ENCODE data around the gene KIRREL3.
"Not testable (repeated sequence)": the region's sequence is repeated elsewhere in the genome, so short reads cannot be mapped to it uniquely, and the experiment has no call there.

KIRREL3 gene

DNA sequence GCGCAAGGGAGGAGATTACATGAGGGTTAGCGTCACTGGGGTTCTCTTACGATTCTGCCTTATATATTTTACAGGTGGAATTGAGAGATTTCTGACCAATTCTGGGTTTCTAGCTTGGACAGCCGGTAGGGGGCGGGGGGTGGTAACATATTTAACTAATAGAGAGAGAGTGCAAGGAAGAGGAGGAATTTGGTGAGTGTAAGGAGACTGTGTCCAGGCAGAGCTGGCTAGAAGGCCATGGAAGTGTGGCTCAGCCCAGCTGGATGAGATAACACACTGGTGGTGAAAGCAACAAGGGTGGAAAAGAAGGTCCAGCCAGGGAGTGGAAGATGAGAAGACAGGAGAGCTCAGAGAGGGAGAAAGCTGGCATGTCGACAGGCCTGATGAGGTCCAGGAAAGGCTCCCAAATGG, 588.6 kb downstream of the KIRREL3 start:
- DNase-seq: no peak

DNA sequence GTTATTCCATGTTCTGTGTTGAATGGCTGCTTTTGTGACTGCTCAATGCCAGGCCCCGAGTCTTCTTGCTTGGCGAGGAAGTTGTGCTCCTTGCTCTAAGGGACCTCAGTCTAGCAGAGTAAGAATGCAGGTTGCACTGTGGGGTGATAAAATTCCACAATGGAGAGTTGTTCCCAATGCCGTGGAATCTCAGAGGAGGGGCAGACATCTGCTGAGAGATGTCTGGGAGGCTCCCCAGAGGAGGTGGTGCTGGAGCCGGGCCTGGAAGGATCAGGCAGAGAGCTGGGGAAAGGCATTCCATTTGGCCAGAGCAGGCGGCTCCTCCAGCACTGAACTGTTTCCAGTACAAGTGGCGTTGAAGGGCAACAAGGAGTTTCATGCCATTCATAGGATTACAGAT, 589.9 kb downstream of the KIRREL3 start:
- DNase-seq: no peak

GRCh38 chr11:126409620-126409985, 591.0 kb downstream of the KIRREL3 start:
- no peak for DNase-seq

DNA sequence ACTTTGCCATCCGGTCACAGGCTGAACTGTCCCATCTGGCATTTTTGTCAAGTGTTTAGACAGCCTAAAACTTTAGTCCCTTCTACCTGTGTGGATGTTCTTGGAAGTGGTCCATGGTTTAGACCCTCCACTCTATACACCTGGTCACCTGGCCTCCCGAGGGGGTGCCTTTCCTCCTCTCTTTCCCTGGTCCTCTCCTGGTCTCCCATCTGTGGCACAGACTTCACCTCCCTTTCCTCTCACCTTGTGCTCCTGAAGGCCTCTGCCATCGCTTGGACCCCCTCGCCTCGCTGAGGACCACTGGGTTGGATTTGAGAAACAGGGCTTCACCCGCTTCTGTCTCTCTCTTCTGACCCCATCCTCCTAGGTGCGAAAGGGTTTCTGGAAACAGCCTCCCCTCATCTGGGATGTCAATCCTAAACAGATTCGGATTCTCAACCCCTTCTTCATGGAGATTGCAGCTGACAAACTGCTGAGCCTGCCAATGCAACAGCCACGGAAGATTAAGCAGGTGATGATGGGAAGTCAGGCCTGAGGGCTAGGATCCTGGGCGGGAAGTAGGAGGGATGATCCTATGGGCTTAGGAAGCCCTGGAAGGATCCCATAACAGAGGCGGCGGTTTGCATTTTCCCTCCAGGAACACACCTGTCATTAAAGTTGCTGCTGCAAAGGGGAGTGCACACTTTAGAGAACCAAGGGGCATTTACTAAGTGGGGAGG, 591.5 kb downstream of the KIRREL3 start:
- no peak for DNase-seq

- no peak for DNase-seq
These were observed 592.1 kb downstream of the KIRREL3 start for GRCh38 chr11:126408496-126408895.

GRCh38 chr11:126407682-126408288, 592.8 kb downstream of the KIRREL3 start:
- no peak for DNase-seq

DNA sequence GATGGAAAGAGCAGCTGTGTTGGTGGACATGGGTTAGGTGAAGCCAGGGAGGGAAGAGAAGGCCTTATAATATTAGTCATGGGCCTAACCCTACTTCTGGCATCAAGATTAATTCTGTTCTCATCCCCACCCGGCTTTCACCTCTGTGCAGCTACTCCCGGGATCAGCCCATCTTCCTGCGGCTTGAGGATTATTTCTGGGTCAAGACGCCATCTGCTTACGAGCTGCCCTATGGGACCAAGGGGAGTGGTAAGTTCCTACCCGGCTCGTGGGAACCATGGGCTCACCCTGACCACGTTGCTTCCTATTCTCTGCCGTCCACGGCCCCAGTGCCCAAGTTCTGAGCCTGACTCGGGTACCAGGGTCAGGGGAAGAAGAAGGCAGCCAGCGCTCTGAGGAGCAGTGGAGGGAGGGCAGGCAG, 593.5 kb downstream of the KIRREL3 start:
- no peak for DNase-seq

GRCh38 chr11:126406368-126406767, 594.2 kb downstream of the KIRREL3 start:
- no peak for DNase-seq

- DNase-seq: no peak
These were observed 594.7 kb downstream of the KIRREL3 start for GRCh38 chr11:126405906-126406305.

- no peak for DNase-seq
These were observed 595.2 kb downstream of the KIRREL3 start for GRCh38 chr11:126405374-126405773.

DNA sequence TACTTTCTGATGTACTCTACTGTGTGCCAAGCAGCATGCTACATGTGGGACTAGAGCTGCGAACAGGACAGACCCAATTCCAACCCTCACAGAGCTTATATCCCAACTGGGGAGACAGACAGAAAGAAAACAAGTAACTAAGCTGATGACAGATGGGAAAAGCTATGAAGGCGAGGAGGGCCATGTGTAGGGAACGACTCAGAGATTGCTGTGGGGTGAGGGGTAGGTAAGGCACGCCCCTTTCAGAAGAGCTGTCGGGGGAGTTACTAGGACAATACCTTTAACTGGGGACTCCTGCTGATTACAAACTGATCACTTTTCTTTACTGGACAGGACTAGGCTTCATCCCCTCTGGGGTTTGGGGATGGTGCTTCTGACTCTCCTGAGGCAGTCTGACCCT, 596.2 kb downstream of the KIRREL3 start:
- DNase-seq: no peak

- DNase-seq: no peak
These were observed 596.9 kb downstream of the KIRREL3 start for GRCh38 chr11:126403658-126404057.

DNA sequence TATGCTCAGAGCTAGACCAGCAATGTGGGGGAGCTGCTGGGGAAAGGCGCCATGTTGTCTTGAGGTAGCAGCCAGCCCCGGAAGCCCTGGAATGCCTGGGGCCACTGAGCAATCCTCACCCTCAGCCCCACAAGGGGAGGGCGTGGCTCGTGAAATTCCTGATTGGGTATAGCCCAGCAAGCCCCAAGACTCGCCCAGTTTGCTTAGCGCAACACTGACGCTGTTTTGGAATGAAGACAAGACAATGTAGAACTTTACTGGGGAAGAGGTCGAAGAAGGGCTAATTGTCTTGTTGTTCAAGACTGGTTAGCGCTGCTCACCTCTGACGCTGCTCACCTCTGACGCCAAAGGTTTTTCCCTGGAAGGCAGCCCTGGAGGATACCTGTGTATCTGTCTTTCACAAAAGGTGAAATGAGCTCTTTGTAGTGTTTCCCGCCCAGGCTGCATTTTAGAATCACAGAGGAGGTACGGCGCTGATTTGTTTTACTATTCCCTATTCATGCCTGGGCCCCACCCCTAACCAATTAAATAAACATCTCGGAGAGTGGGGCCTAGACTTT, 597.5 kb downstream of the KIRREL3 start:
- DNase-seq: no peak

DNA sequence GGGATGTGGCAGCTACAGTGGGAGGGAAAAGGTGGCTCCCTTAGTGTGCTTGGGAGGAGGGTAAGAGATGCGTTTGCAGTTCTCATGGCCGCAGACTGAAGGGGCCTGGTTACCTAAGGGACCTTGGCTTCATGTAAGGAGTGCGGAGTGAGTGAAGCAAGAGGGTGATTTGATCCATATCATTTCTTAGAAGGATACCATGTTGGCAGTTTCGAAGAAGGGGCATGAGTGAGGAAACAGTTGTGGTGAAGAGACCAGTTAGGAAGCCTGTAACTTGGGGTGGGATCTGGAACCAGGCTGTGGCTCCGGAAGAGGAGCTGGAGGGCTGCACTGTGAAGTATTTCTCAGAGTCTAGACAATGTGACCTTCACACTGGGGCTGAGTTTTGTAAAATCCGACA, 600.1 kb downstream of the KIRREL3 start:
- DNase-seq: no peak

- DNase-seq: no peak
These were observed 600.6 kb downstream of the KIRREL3 start for GRCh38 chr11:126400019-126400418.

- no peak for DNase-seq
These were observed 601.8 kb downstream of the KIRREL3 start for GRCh38 chr11:126398721-126399120.

- DNase-seq: no peak
These were observed 602.3 kb downstream of the KIRREL3 start for GRCh38 chr11:126398296-126398695.

DNA sequence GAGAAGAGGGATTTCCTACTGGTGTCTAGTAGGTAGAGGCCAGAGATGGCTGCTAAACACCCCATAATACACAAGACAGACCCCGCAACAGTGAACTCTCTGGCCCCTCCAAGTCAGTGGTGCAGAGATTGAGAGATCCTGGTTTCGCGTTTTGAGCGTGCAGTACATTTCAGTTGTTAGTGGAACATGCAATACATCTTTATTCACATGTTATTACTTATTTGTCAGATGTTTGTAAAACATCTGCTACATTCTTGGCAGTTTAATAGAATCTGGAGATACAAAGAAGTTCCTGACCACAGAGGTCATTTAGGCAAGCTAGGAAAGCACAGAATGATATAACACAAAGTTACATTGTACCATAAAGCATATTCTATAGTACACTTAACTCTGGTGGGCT, 603.6 kb downstream of the KIRREL3 start:
- DNase-seq: no peak

DNA sequence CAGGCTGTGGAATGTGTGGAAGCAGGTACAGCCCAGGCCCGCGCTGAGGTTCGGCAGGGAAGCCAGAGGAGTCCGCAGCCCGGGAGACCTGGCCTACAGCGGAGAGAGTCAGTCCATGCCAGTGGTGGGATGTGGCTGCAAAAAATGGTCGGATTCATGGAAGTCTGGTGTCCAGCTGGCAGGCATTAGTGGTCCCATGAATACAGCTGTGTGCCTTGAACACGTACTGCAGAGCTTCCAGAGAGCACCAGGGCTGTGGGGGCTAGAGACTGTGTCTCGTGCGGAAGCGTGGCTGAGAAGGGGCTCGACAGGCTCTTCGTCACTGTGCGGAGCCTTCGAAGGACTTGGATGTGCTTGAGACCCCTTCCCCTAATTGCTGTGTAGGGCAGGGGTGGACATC, 604.3 kb downstream of the KIRREL3 start:
- not testable (repeated sequence) for DNase-seq

DNA sequence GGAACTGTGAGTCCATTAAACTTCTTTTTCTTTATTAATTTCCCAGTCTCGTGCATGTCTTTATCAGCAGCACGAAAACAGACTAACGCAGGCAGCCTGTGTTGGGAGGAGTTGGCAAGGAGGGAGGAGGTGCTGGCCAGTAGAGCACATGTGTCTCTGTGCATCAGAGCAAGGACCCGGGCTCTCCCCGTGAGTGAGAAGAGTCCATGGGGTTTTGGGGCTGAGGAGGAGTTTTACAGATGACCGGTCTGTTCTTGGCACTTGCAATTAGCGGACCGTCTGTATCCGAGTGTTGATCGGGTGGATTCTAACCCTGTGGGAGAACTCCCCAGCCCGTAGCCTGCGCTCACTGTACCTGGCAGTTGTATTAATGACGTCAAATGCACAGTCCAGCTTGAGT, 604.8 kb downstream of the KIRREL3 start:
- not testable (repeated sequence) for DNase-seq

DNA sequence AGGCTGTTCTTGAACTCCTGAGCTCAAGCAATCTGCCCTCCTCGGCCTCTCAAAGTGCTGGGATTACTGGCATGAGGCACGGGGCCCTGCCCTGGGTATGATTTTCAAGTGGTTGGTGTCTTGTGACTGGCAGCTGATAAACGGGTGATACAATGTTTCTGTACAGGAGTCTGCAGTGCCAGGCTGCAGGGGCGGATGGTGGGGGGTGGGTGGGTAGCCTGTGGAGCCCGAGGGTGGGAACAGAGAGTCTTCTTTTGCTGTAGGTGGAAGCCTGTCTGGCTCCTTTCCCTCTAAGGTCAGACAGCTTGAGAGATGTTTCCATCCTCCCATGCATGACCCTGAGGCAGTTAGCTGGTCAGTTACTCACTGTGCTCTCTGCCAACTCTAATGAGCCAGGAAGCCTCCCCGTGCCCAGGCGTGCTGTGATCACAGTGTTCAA, 605.9 kb downstream of the KIRREL3 start:
- DNase-seq: not testable (repeated sequence)

GRCh38 chr11:126394036-126394435, 606.5 kb downstream of the KIRREL3 start:
- DNase-seq: no peak

DNA sequence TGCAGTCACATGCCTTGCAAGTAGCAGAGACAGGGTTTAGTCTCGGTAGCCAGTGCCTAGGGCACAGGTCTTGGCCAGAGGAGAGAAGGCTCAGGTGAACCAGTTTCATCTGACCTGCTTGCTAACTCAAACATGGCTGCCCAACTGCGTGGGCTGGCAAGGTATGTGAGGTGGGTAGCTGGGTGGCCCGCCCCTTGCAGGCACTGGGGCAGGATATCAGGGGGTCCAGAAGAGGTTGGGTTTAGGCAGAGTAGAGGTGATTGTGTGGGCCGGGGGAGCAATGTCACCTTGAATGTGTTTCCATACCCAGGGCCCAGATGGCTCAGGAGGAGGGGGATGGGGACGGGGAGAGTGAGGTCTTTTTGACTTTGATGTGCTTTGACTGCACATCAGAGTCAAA, 607.4 kb downstream of the KIRREL3 start:
- no peak for DNase-seq

- no peak for DNase-seq
These were observed 607.9 kb downstream of the KIRREL3 start for GRCh38 chr11:126392633-126393013.

Data from effector CD4-positive, alpha-beta T cell (primary cell).